ENCODE data around the gene ELP1. TPM values are rescaled to one million over a fixed set of nuclear protein-coding genes. Genes with fewer than 3 reads are reported as not detected.

Gene ELP1
- total and polyA plus RNA-seq, 12 donors: 11.7 to 31.7 (median 23.7) TPM

GRCh38 chr9:108869092-108869725, 64.7 kb downstream of the ELP1 start:
- Histone ChIP-seq H3K9me3 (peaks cover 0 to 8% (median 0%) of the 10 kb centered on the region in 11 donors), H3K27me3 (no peaks in the 10 kb centered on the region), H3K4me1 (peaks cover 0 to 20% (median 0%) of the 10 kb centered on the region in 9 donors), H3K4me3 (no peak overlapping the region), H3K27ac (no peak overlapping the region), H3K36me3 (peaks cover 0 to 76% (median 44%) of the 10 kb centered on the region in 9 donors)
- intact Hi-C loops (cut with DNase I): no loop called here
- 62 to 95% methylated on average over 3 of the region's 3 CpGs for WGBS, 2 donors
- TF ChIP-seq CTCF (IDR thresholded peaks at IDR 0.05): no peak
- ATAC-seq (no peak), DNase-seq (no peak)

- 78 to 94% methylated on average over 4 of the region's 4 CpGs for WGBS, 2 donors
- ATAC-seq: no peak
- Histone ChIP-seq H3K27me3 (no peaks in the 10 kb centered on the region), H3K4me1 (peaks cover 0 to 20% (median 0%) of the 10 kb centered on the region in 9 donors), H3K4me3 (no peak overlapping the region), H3K9me3 (peaks cover 0 to 8% (median 0%) of the 10 kb centered on the region in 11 donors), H3K27ac (no peak overlapping the region), H3K36me3 (peaks cover 0 to 62% (median 33%) of the 10 kb centered on the region in 9 donors)
- intact Hi-C loops (cut with DNase I): no loop called here
- TF ChIP-seq CTCF (IDR thresholded peaks at IDR 0.05): no peak
- DNase-seq: no peak
Observed at GRCh38 chr9:108867829-108868228, 66.1 kb downstream of the ELP1 start.

GRCh38 chr9:108867116-108867515, 66.8 kb downstream of the ELP1 start:
- intact Hi-C loops (cut with DNase I): no loop called here

GRCh38 chr9:108866001-108866420, 67.9 kb downstream of the ELP1 start:
- H3K4me1 ChIP-seq: peaks cover 0 to 20% (median 0%) of the 10 kb centered on the region in 9 donors
- 36 to 49% methylated on average over 2 of the region's 2 CpGs for WGBS, 2 donors
- H3K36me3 ChIP-seq: peaks cover 0 to 44% (median 22%) of the 10 kb centered on the region in 9 donors

More at GRCh38 chr9:108867116-108867515, 66.8 kb downstream of the ELP1 start:
- TF ChIP-seq CTCF (IDR thresholded peaks at IDR 0.05): no peak
- Histone ChIP-seq H3K36me3 (peaks cover 0 to 55% (median 30%) of the 10 kb centered on the region in 9 donors), H3K4me1 (peaks cover 0 to 20% (median 0%) of the 10 kb centered on the region in 9 donors), H3K27me3 (no peaks in the 10 kb centered on the region), H3K27ac (no peak overlapping the region), H3K9me3 (peaks cover 0 to 8% (median 0%) of the 10 kb centered on the region in 11 donors), H3K4me3 (no peak overlapping the region)
- no peak for DNase-seq
- no peak for ATAC-seq

More at GRCh38 chr9:108866001-108866420, 67.9 kb downstream of the ELP1 start:
- Histone ChIP-seq H3K27me3 (no peaks in the 10 kb centered on the region), H3K9me3 (no peaks in the 10 kb centered on the region), H3K4me3 (no peak overlapping the region), H3K27ac (peak overlapping the region in 2 of 10 donors; percentile 23 to 28)
- ATAC-seq (peak in 7 of 8 donors; percentile 20 to 80 (median 41)), DNase-seq (no peak)
- TF ChIP-seq CTCF (IDR thresholded peaks at IDR 0.05): no peak
- intact Hi-C loops (cut with DNase I): no loop called here
